WTC11 (cell line): ENCODE results near the gene SIGLEC11. TPM values are rescaled to one million over a fixed set of nuclear protein-coding genes. Genes with fewer than 3 reads are reported as not detected.

Source experiments
- ATAC-seq: fragments of 200-7000 bp; cut with Tn5 transposase; 2 replicates; pipeline ENCODE4 v1.10.0; 2021; ENCODE audit warnings: mild to moderate bottlenecking, moderate library complexity
- CTCF ChIA-PET: fragments of 300-600 bp; sonication (Branson Sonifier 250); formaldehyde crosslinking; loops from one replicate; lab custom pipeline; 2021; ENCODE audit warnings: antibody characterized with exemption; lab: Charles Lee
- POLR2A ChIA-PET: fragments of 350-600 bp; sonication (Branson Sonifier 250); formaldehyde crosslinking; loops from one replicate; lab custom pipeline; 2021; ENCODE audit warnings: antibody characterized with exemption; lab: Charles Lee
- DNase-seq: peaks from one replicate; pipeline ENCODE4 v3.0.0; 2021; ENCODE audit warnings: low spot score
- H3K27ac Mint-ChIP-seq: 2 replicates; pipeline ENCODE4 v1.8.0; 2021; ENCODE audit warnings: mixed read lengths
- H3K27me3 Mint-ChIP-seq: 2 replicates; pipeline ENCODE4 v1.8.0; 2021; ENCODE audit warnings: low read depth, mild to moderate bottlenecking, moderate library complexity, mixed read lengths
- H3K36me3 Mint-ChIP-seq: 2 replicates; pipeline ENCODE4 v1.8.0; 2021; ENCODE audit warnings: mixed read lengths
- H3K4me1 Mint-ChIP-seq: 2 replicates; pipeline ENCODE4 v1.8.0; 2022; ENCODE audit warnings: mixed read lengths
- H3K4me3 Mint-ChIP-seq: 2 replicates; pipeline ENCODE4 v1.8.0; 2021; ENCODE audit warnings: mild to moderate bottlenecking, moderate library complexity, mixed read lengths
- H3K9me3 Mint-ChIP-seq: 2 replicates; pipeline ENCODE4 v1.8.0; 2021; ENCODE audit warnings: mixed read lengths
- E2F4 ChIP-seq: sonication (generic); formaldehyde crosslinking; IDR thresholded peaks from 2 replicates; pipeline ENCODE4 v1.8.1; 2022; ENCODE audit warnings: low read depth, mild to moderate bottlenecking, moderate library complexity, missing genetic modification reagents, borderline replicate concordance
- ESRRA ChIP-seq: sonication (generic); formaldehyde crosslinking; IDR thresholded peaks from 2 replicates; pipeline ENCODE4 v1.8.1; 2022; ENCODE audit warnings: mild to moderate bottlenecking, missing genetic modification reagents, borderline replicate concordance
- GABPB1 ChIP-seq: sonication (generic); formaldehyde crosslinking; IDR thresholded peaks from 2 replicates; pipeline ENCODE4 v1.8.1; 2023; ENCODE audit warnings: mild to moderate bottlenecking, missing genetic modification reagents
- IRF1 ChIP-seq: sonication (generic); formaldehyde crosslinking; IDR thresholded peaks from 2 replicates; pipeline ENCODE4 v1.8.0; 2023; ENCODE audit warnings: missing genetic modification reagents
- JAZF1 ChIP-seq: fragments of 250-450 bp; sonication (Bioruptor Pico); IDR thresholded peaks from 2 replicates; pipeline ENCODE4 v1.9.0; 2021; ENCODE audit warnings: moderate library complexity, mild to moderate bottlenecking, inconsistent platforms
- NFATC4 ChIP-seq: fragments of 250-450 bp; sonication (Bioruptor Pico); IDR thresholded peaks from 2 replicates; pipeline ENCODE4 v1.9.0; 2021; ENCODE audit warnings: mild to moderate bottlenecking
- NFE2L1 ChIP-seq: sonication (generic); formaldehyde crosslinking; IDR thresholded peaks from 2 replicates; pipeline ENCODE4 v1.8.1; 2023; ENCODE audit warnings: missing genetic modification reagents
- NFYB ChIP-seq: sonication (generic); formaldehyde crosslinking; conservative IDR thresholded peaks from 2 replicates; pipeline ENCODE4 v1.8.0; 2022; ENCODE audit warnings: low read depth, missing genetic modification reagents
- NR2C2 ChIP-seq: sonication (generic); formaldehyde crosslinking; IDR thresholded peaks from 2 replicates; pipeline ENCODE4 v1.8.0; 2022; ENCODE audit warnings: mild to moderate bottlenecking, missing genetic modification reagents
- NR3C1 ChIP-seq: sonication (generic); formaldehyde crosslinking; conservative IDR thresholded peaks from 2 replicates; pipeline ENCODE4 v1.8.1; 2023; ENCODE audit warnings: low read depth, mild to moderate bottlenecking, missing genetic modification reagents
- OVOL2 ChIP-seq: fragments of 250-450 bp; sonication (Bioruptor Pico); IDR thresholded peaks from 2 replicates; pipeline ENCODE4 v1.9.0; 2021; ENCODE audit warnings: mild to moderate bottlenecking, borderline replicate concordance
- RORB ChIP-seq: fragments of 250-450 bp; sonication (Bioruptor Pico); IDR thresholded peaks from 2 replicates; pipeline ENCODE4 v1.9.0; 2021; ENCODE audit warnings: mild to moderate bottlenecking
- SMAD3 ChIP-seq: sonication (generic); formaldehyde crosslinking; IDR thresholded peaks from 2 replicates; pipeline ENCODE4 v1.8.0; 2022; ENCODE audit warnings: missing genetic modification reagents, mild to moderate bottlenecking, borderline replicate concordance
- SOX15 ChIP-seq: fragments of 250-450 bp; sonication (Bioruptor Pico); IDR thresholded peaks from 2 replicates; pipeline ENCODE4 v1.9.0; 2021; ENCODE audit warnings: mild to moderate bottlenecking
- TEAD1 ChIP-seq: sonication (generic); formaldehyde crosslinking; IDR thresholded peaks from 2 replicates; pipeline ENCODE4 v1.8.0; 2022; ENCODE audit warnings: mild to moderate bottlenecking, missing genetic modification reagents
- USF1 ChIP-seq: sonication (generic); formaldehyde crosslinking; IDR thresholded peaks from 2 replicates; pipeline ENCODE4 v1.8.0; 2022; ENCODE audit warnings: mild to moderate bottlenecking, missing genetic modification reagents
- ZBTB21 ChIP-seq: sonication (generic); formaldehyde crosslinking; IDR thresholded peaks from 2 replicates; pipeline ENCODE4 v1.8.1; 2023; ENCODE audit warnings: mild to moderate bottlenecking, missing genetic modification reagents, borderline replicate concordance
- ZNF121 ChIP-seq: sonication (generic); formaldehyde crosslinking; IDR thresholded peaks from 2 replicates; pipeline ENCODE4 v1.8.0; 2023; ENCODE audit warnings: missing genetic modification reagents
- ZNF396 ChIP-seq: fragments of 250-450 bp; sonication (Bioruptor Pico); IDR thresholded peaks from 2 replicates; pipeline ENCODE4 v1.8.0; 2021; ENCODE audit warnings: mild to moderate bottlenecking, moderate library complexity, borderline replicate concordance
- ZNF416 ChIP-seq: fragments of 250-450 bp; sonication (Bioruptor Pico); IDR thresholded peaks from 2 replicates; pipeline ENCODE4 v1.9.0; 2021; ENCODE audit warnings: mild to moderate bottlenecking, inconsistent platforms
- ZNF425 ChIP-seq: fragments of 250-450 bp; sonication (Bioruptor Pico); conservative IDR thresholded peaks from 2 replicates; pipeline ENCODE4 v1.9.0; 2021; ENCODE audit warnings: mild to moderate bottlenecking
- total RNA-seq: library from RNA; stranded (reverse); gene quantifications from 3 replicates; pipeline ENCODE4 v1.2.3, GENCODE V29; 2021

Gene SIGLEC11
- total RNA-seq, 1 experiment from 2014 or later = not detected

GRCh38 chr19:49932731-49933131, 28.2 kb downstream of the SIGLEC11 start:
- ATAC-seq (no peak), DNase-seq (no peak)
- Mint-ChIP-seq H3K4me3 (no peak overlapping the region), H3K27me3 (peaks cover 4% of the 10 kb centered on the region), H3K4me1 (peaks cover 15% of the 10 kb centered on the region), H3K27ac (no peak overlapping the region), H3K9me3 (no peaks in the 10 kb centered on the region), H3K36me3 (peaks cover 5% of the 10 kb centered on the region)
- ChIA-PET CTCF (interaction anchor here (1.3 to 1.4 kb wide), 2 partner anchors 24 to 44 kb away, joined by 3 to 4 read pairs; no protein-coding TSS in a partner anchor), POLR2A (no interaction called here)
- TF ChIP-seq SOX15 (CRISPR knock-in tag) = no peak
- no peak for TF ChIP-seq TEAD1 (CRISPR knock-in tag)
- TF ChIP-seq ZNF416 (CRISPR knock-in tag) = no peak
- TF ChIP-seq, all 79 proteins: peak for 0

GRCh38 chr19:49932041-49932451, 28.9 kb downstream of the SIGLEC11 start:
- CTCF ChIA-PET = no interaction called here
- H3K27ac Mint-ChIP-seq = no peak overlapping the region
- POLR2A ChIA-PET = no interaction called here
- ATAC-seq (no peak), DNase-seq (no peak)
- no peak overlapping the region for H3K4me3 Mint-ChIP-seq
- H3K9me3 Mint-ChIP-seq = no peaks in the 10 kb centered on the region
- peaks cover 12% of the 10 kb centered on the region for H3K36me3 Mint-ChIP-seq
- H3K27me3 Mint-ChIP-seq = peaks cover 4% of the 10 kb centered on the region
- TF ChIP-seq SMAD3 (CRISPR knock-in tag) = no peak
- TF ChIP-seq NR2C2 (CRISPR knock-in tag) = no peak
- TF ChIP-seq E2F4 (CRISPR knock-in tag) = no peak
- no peak for TF ChIP-seq NR3C1 (CRISPR knock-in tag)
- no peak for TF ChIP-seq NFE2L1 (CRISPR knock-in tag)
- no peak for TF ChIP-seq ZNF121 (CRISPR knock-in tag)
- no peak for TF ChIP-seq ZNF425
- TF ChIP-seq NFYB (CRISPR knock-in tag) = no peak
- TF ChIP-seq USF1 = no peak
- no peak for TF ChIP-seq NFATC4 (CRISPR knock-in tag)
- no peak for TF ChIP-seq RORB (CRISPR knock-in tag)
- TF ChIP-seq OVOL2 (CRISPR knock-in tag) = no peak
- no peak for TF ChIP-seq ZNF396 (CRISPR knock-in tag)
- no peak for TF ChIP-seq JAZF1 (CRISPR knock-in tag)
- no peak for TF ChIP-seq ESRRA (CRISPR knock-in tag)
- TF ChIP-seq ZBTB21 = no peak
- no peak for TF ChIP-seq GABPB1 (CRISPR knock-in tag)
- TF ChIP-seq IRF1 (CRISPR knock-in tag) = no peak
- peaks cover 21% of the 10 kb centered on the region for H3K4me1 Mint-ChIP-seq
